Right ventricle myocardium superior (tissue), 1 donor: ENCODE results near the gene ST6GAL2. TPM values are rescaled to one million over a fixed set of nuclear protein-coding genes. Genes with fewer than 3 reads are reported as not detected.

Experiments
- ATAC-seq: fragments of 200-7000 bp; cut with Tn5 transposase; one replicate; pipeline ENCODE4 v1.9.1; 2020; ENCODE audit warnings: mild to moderate bottlenecking; ENCODE audit not compliant: poor library complexity
- DNase-seq: peaks from one replicate; pipeline ENCODE4 v3.0.0-alpha.2; 2020
- intact Hi-C: fragments of 100-400 bp; cut with DNase I; formaldehyde crosslinking; loops from one replicate; pipeline ENCODE4 v1.11.2; 2022
- total RNA-seq: library from RNA; stranded (reverse); fragmentation: NEBNext Ultra II Directional; extraction: Animal tissue kit (Norgen Biotek cat#: 25700); gene quantifications from one replicate; pipeline ENCODE4 v1.2.1, GENCODE V29; 2021
- donor health status: DM: no; HTN: yes; CAD: no; lungs with severe emphysema.

The ST6GAL2 gene
- total RNA-seq, 1 donor from 2014 or later: not detected

DNA sequence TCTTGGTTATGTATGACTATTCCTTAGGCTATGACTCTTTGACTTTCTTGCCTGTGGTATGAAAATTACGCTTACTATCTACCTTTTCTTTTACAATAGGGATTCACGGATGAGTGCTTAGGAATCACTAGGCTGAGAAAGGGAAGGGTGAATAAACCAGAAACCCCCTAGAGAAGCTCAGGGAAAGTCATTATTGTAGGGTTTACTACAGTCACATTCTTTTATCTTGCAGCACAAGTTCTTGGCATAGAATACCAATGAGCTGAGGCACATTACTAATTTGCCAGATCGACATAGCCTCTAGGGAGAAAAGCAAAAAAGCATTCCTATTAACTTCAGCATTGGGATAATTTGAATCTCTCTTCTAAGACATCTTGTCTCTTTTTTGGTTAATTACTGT, 103.3 kb downstream of the ST6GAL2 start:
- ATAC-seq (peak; percentile 74), DNase-seq (no peak)
- intact Hi-C loops: no loop called here

DNA sequence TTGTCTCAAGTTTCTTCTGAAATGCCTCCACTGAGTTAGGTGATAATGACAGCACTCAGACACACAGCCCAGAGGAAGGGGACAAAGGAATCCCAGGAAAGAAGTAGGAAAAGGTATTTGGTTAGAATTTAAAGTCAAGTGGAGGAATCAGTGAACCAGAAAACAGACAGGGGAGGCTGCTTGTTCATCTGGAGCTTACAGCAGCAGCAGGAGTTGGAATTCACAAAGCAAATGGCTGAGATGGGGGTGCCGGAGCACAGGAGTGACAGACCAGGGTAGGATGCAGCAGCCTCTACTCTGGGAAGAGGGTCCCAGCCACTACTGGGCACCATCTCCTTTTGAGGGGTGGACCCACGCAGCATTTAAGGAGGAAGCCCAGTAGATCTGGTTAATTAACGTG, 104.8 kb downstream of the ST6GAL2 start:
- DNase-seq: no peak
- intact Hi-C loops: no loop called here
- ATAC-seq: no peak

DNA sequence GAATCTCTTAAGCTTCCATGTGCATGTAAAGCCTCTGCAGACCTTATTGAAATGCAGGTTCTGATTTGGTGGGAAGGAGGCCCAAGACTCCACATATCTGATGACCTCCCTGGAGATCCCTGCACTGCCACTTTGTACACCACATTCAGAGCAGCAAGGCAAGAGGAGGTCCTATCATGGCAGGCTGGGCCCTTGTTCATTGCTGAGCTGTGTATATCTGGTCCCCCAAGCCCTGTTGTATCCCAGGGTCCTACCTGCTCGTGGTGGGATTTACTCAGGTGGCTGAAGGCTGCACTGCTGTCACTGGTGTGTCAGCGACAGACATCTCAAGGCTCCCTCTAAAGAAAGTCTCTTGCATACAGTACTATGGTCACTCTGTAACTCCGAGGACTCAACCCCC, 114.2 kb downstream of the ST6GAL2 start:
- ATAC-seq (no peak), DNase-seq (no peak)
- intact Hi-C loops: no loop called here

DNA sequence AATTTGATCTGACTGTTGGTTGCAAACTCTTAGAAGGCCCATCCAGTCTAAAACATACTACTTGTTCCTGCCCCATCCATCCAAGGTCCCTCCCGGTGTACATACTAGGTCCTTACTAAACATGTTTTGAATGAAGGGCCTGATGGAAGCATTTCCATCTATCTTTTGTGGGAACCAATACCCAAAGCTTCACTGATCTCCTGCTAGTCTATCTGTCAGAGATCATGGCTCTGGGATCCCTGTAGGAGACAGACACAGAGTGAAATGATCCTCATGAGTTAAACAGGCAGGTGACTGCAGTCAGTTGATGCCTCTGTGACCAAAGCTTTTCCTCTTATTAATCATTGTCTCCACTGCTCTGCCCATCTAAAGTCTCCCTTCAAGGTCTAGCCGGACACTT, 115.0 kb downstream of the ST6GAL2 start:
- ATAC-seq (no peak), DNase-seq (no peak)
- intact Hi-C loops: no loop called here

DNA sequence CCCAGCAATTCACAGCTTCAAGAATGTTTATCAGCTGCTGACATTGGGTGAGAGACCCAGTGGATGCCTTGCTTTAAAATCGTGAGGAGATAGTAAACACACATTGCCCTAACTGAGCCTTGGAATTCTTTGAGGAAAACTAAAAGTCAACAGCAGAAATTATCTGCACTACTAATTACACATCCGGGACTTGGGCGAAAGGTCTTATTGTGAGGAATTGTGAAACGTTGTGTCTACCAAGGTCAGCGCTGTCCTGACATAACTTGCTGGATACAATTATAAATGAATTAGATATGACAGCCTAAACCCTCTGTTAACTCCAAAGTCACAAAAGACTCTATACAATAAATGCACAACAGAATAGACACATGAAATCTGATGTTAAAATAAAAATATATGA, 121.4 kb downstream of the ST6GAL2 start:
- no peak for ATAC-seq
- intact Hi-C loops: no loop called here
- no peak for DNase-seq

DNA sequence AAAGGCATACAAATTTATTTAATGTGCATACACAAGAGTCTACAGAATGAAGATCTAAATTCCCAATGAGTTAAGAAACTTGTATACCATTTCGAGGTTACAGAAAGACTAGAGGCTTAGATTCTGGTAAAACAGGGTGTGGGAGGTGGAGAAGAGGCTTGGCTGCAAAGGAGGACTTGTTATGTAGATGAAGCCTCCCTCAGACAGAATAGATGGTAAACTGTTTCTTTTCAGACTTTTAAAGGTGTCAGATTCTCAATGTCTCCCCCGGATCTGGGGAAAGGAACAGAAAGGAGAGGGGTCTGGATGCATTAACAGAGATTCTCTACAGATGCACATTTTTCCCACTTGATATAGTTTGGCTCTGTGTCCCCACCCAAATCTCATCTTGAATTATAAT, 126.0 kb downstream of the ST6GAL2 start:
- DNase-seq: no peak
- no peak for ATAC-seq
- intact Hi-C loops: no loop called here

DNA sequence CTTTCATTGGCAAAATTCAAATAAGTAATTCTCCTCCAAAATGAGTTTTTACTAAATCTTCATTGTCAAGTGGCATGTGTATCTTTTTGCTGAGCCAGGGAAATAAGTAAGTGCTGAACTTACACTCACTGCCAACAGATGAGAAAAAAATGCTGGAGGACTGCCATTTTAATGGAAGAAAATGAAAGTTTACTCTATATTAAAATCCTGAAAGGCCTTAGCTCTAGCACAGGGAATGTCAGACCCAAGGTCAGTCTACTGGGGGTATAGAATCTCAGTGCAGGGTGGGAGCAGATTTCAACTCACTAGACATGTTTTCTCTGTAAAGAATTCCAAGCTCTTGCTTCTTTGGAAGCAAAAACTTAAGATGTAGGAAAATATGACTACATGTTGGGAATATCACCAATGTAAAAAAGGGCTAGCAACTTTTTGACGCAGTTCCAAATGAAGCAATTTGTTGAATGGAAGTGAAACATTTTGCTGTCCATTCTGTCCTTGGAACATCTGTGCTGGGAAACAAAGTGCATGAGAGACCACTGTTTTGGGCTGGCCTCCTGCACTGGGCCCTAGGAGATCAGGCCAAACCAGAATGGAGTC, 127.0 kb downstream of the ST6GAL2 start:
- intact Hi-C loops: no loop called here
- DNase-seq: peak; percentile 43
- peak; percentile 75 for ATAC-seq
